A549 (cell line): Measurements from ENCODE around the gene DNAI4. TPM values are rescaled to one million over a fixed set of nuclear protein-coding genes. Genes with fewer than 3 reads are reported as not detected.
"Not testable (repeated sequence)": the region's sequence is repeated elsewhere in the genome, so short reads cannot be mapped to it uniquely, and the experiment has no call there.

Experiments
- ATAC-seq, 2 experiments: fragments of 200-7000 bp in 1 of 2; fragments of >200 bp in 1 of 2; cut with Nextera tagmentation in 1 of 2; cut with Tn5 transposase in 1 of 2; 3 replicates each; pipeline versions ENCODE4 v1.8.0 to v1.9.1; 2018 to 2020; ENCODE audit warnings: mild to moderate bottlenecking in 1 of 2, moderate library complexity in 1 of 2
- CTCF ChIA-PET: fragments of 300-600 bp; sonication (Branson Sonifier 250); formaldehyde crosslinking; extraction: SDS; loops from one replicate; lab custom pipeline; 2021; ENCODE audit warnings: antibody characterized with exemption, inconsistent platforms; lab: Yijun Ruan, JAX
- POLR2A ChIA-PET: fragments of 350-600 bp; formaldehyde crosslinking; extraction: SDS; loops from one replicate; lab custom pipeline; 2021; ENCODE audit warnings: antibody characterized with exemption, inconsistent platforms; lab: Yijun Ruan, JAX
- DNase-seq, 2 experiments: peaks; one replicate each; pipeline versions ENCODE4 v3.0.0 to v3.0.0-alpha.2; 2011 to 2016; ENCODE audit warnings: low read depth in 1 of 2, low spot score in 1 of 2
- FAIRE-seq: peaks from 2 replicates; lab custom pipeline; 2011; peaks lifted over from hg19 to GRCh38; lab: Jason Lieb, UNC
- H3K27ac ChIP-seq, 2 experiments: fragments of >200 bp; sonication (Bioruptor Twin); formaldehyde crosslinking; 3 replicates each; pipeline ENCODE4 v1.5.1; 2016 to 2017
- H3K4me1 ChIP-seq: fragments of >200 bp; sonication (Bioruptor Twin); formaldehyde crosslinking; 3 replicates; pipeline ENCODE4 v1.6.1; 2016
- H3K4me2 ChIP-seq: fragments of >200 bp; sonication (Bioruptor Twin); formaldehyde crosslinking; 3 replicates; pipeline ENCODE4 v1.6.1; 2016
- H3K4me3 ChIP-seq: fragments of >200 bp; sonication (Bioruptor Twin); formaldehyde crosslinking; 3 replicates; pipeline ENCODE4 v1.5.1; 2016
- H3K9me3 ChIP-seq: fragments of >200 bp; sonication (Bioruptor Twin); formaldehyde crosslinking; 3 replicates; pipeline ENCODE4 v1.6.1; 2016
- EP300 ChIP-seq, 2 experiments: fragments of >200 bp; sonication (Bioruptor Twin); formaldehyde crosslinking; IDR thresholded peaks; 2 replicates in 1 of 2; 3 replicates in 1 of 2; pipeline ENCODE4 v1.6.1; 2016 to 2017
- FOSB ChIP-seq: fragments of 250-450 bp; sonication (Bioruptor Pico); IDR thresholded peaks from 2 replicates; pipeline ENCODE4 v1.5.0; 2020; ENCODE audit warnings: mild to moderate bottlenecking, moderate library complexity
- HEYL ChIP-seq: fragments of 250-450 bp; sonication (Bioruptor Pico); IDR thresholded peaks from 2 replicates; pipeline ENCODE4 v1.8.0; 2021; ENCODE audit warnings: mild to moderate bottlenecking, moderate library complexity
- HOXA7 ChIP-seq: fragments of 250-450 bp; sonication (Bioruptor Pico); IDR thresholded peaks from 2 replicates; pipeline ENCODE4 v1.5.0; 2020; ENCODE audit warnings: mild to moderate bottlenecking, moderate library complexity
- JUN ChIP-seq, 2 experiments: fragments of >200 bp; sonication (Bioruptor Twin); formaldehyde crosslinking; IDR thresholded peaks; 2 replicates in 1 of 2; 3 replicates in 1 of 2; pipeline ENCODE4 v1.6.1; 2016 to 2017
- MAFK ChIP-seq: fragments of 450-650 bp; IDR thresholded peaks from 2 replicates; pipeline ENCODE4 v1.6.1; 2014; ENCODE audit not compliant: partially characterized antibody
- MAZ ChIP-seq: fragments of 150-350 bp; IDR thresholded peaks from 2 replicates; pipeline ENCODE4 v1.6.1; 2014; ENCODE audit warnings: antibody characterized with exemption, low read depth, low read length, borderline replicate concordance
- POLR2A ChIP-seq: IDR thresholded peaks from 2 replicates; pipeline ENCODE4 v1.6.1; 2012; ENCODE audit warnings: mild to moderate bottlenecking, low read length
- RNF2 ChIP-seq: fragments of 200-600 bp; sonication (generic); IDR thresholded peaks from 2 replicates; pipeline ENCODE4 v1.6.1; 2016; ENCODE audit warnings: low read depth, mild to moderate bottlenecking, antibody characterized with exemption, moderate library complexity, borderline replicate concordance
- TP53 ChIP-seq: fragments of 250-450 bp; sonication (Bioruptor Pico); IDR thresholded peaks from 2 replicates; pipeline ENCODE4 v1.5.0; 2021; ENCODE audit warnings: mild to moderate bottlenecking, moderate library complexity
- WGBS: methylation state at CpG from one replicate; pipeline ENCODE4 v1.1.6; 2017; ENCODE audit errors: missing lambda C conversion rate; 5-methylcytosine and 5-hydroxymethylcytosine counted together
- polyA plus RNA-seq, 4 experiments: library from polyadenylated mRNA; depleted of rRNA in 3 of 4; stranded (reverse); fragments of >200 nt; fragmentation: RNase III in 1 of 4; extraction: RNeasy Plus Mini Kit Qiagen cat#74134 plus additional on column Dnase treatment in 1 of 4; gene quantifications; 2 replicates in 3 of 4; 3 replicates in 1 of 4; pipeline ENCODE4 v1.2.3, GENCODE V29; 2011 to 2017
- TF ChIP-seq, protein P1 (sequence below): fragments of 250-450 bp; sonication (Bioruptor Pico); IDR thresholded peaks from 2 replicates; pipeline ENCODE4 v1.5.0; 2021; ENCODE audit warnings: mild to moderate bottlenecking, moderate library complexity, borderline replicate concordance
- TF ChIP-seq, protein P2 (sequence below): fragments of 250-450 bp; sonication (Bioruptor Pico); IDR thresholded peaks from 2 replicates; pipeline ENCODE4 v1.5.0; 2020; ENCODE audit warnings: low read depth, mild to moderate bottlenecking, moderate library complexity
- TF ChIP-seq, protein P3 (sequence below): IDR thresholded peaks from 2 replicates; pipeline ENCODE4 v1.6.1; 2012; ENCODE audit warnings: low read depth, borderline replicate concordance
- TF ChIP-seq, protein P4 (sequence below): fragments of >200 bp; sonication (Bioruptor Twin); formaldehyde crosslinking; IDR thresholded peaks from 2 replicates; pipeline ENCODE4 v1.6.1; 2016
- TF ChIP-seq, protein P5 (sequence below): IDR thresholded peaks from 2 replicates; pipeline ENCODE4 v1.6.1; 2012

DNAI4 gene
- polyA plus RNA-seq, 2 of the 4 experiments (the other 2 are of a cell fraction) = 1.3 to 4.7 TPM

DNA sequence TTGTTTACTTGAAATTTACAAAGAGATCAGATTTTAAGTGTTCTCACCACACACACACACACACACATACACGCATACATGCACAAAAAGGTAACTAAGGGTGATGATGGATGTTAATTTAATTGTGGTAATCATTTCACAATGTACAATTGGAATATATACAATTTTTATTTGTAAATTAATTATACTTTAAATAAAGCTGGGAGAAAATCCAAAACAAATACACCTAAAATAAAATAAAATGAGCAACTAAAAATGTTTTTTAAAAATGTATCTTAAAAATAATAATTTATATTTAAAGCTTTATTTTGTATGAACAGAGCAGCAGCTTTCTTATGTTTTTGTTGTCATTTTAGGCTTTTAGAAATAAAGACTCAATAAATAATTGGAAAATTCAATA is 115.4 kb downstream of the DNAI4 start:
- WGBS = 80% methylated on average over 1 of the region's 1 CpG
- Histone ChIP-seq H3K4me1 (no peaks in the 10 kb centered on the region), H3K4me2 (no peak overlapping the region), H3K4me3 (no peak overlapping the region), H3K9me3 (no peaks in the 10 kb centered on the region), H3K27ac (no peak overlapping the region)
- no peak for DNase-seq
- no peak for ATAC-seq
- no peak for FAIRE-seq
- ChIA-PET POLR2A (no interaction called here), CTCF (no interaction called here)
- TF ChIP-seq MAZ (no peak), EP300 (IDR thresholded peaks at IDR 0.05) (no peak), HEYL (CRISPR knock-in tag) (no peak), POLR2A (no peak)
- TF ChIP-seq, protein P1, sequence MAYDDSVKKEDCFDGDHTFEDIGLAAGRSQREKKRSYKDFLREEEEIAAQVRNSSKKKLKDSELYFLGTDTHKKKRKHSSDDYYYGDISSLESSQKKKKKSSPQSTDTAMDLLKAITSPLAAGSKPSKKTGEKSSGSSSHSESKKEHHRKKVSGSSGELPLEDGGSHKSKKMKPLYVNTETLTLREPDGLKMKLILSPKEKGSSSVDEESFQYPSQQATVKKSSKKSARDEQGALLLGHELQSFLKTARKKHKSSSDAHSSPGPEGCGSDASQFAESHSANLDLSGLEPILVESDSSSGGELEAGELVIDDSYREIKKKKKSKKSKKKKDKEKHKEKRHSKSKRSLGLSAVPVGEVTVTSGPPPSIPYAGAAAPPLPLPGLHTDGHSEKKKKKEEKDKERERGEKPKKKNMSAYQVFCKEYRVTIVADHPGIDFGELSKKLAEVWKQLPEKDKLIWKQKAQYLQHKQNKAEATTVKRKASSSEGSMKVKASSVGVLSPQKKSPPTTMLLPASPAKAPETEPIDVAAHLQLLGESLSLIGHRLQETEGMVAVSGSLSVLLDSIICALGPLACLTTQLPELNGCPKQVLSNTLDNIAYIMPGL (CRISPR knock-in tag) = no peak

DNA sequence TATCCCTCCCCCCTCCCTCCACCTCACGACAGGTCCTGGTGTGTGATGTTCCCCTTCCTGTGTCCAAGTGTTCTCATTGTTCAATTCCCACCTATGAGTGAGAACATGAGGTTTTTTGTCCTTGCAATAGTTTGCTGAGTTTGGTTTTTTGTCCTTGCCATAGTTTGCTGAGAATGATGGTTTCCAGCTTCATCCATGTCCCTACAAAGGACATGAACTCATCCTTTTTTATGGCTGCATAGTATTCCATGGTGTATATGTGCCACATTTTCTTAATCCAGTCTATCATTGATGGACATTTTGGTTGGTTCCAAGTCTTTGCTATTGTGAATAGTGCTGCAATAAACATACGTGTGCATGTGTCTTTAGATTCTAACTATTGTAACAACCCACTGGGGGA is 128.8 kb downstream of the DNAI4 start:
- H3K4me2 ChIP-seq, H3K9me3 ChIP-seq, POLR2A ChIA-PET, H3K27ac ChIP-seq, H3K4me3 ChIP-seq, DNase-seq, ATAC-seq, FAIRE-seq, CTCF ChIA-PET, H3K4me1 ChIP-seq: not testable (repeated sequence)
- WGBS = 50% methylated on average over 1 of the region's 2 CpGs

DNA sequence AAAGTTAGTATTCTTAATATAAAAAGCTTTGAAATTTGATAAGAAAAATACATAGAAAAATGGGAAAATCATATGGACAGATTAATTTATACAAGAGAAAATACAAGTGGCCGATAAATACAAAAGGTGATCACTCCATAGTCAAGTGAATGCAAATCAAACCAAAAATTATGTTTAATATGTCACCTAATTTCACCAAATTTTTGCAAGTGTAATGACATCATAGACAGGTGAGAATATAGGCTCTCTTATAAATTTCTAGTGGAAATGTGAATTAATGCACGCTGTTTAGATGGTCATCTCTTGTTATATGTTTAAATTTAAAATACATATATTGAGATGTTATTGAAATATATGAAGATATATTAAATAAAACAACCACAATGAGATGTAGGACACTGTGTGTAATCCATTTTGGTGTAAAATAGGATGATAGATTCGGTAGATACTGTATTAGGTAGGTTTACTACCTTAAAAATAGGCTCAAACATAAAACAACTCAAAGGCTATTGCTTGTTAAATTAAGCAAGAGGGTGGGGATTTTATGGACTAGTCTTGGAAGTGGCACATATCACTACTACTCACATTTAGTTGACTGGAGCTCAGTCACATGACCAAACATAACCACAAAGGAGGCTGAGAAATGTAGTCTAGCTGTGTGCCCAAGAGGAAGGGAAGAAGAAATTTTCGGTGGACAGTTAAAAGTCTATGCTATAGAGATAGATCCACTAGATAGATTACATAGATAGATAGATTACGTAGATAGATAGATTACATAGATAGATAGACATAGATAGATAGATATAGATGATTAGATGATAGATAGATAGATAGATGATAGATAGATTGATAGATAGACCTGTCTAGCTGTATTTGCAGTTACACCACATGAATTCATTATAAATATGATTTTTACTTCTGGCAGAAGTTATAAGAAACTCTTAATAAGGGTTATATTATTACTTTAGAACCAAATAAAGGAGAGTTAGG is 132.7 kb downstream of the DNAI4 start:
- Histone ChIP-seq H3K9me3 (no peaks in the 10 kb centered on the region), H3K4me3 (no peak overlapping the region), H3K4me2 (no peak overlapping the region), H3K4me1 (no peaks in the 10 kb centered on the region), H3K27ac (no peak overlapping the region)
- DNase-seq (no peak), ATAC-seq (no peak), FAIRE-seq (no peak)
- CTCF ChIA-PET = no interaction called here
- TF ChIP-seq TP53 (no peak), RNF2 (no peak), JUN (IDR thresholded peaks at IDR 0.05) (no peak), MAFK (no peak)
- 42% methylated on average over 5 of the region's 5 CpGs for WGBS
- POLR2A ChIA-PET = no interaction called here

DNA sequence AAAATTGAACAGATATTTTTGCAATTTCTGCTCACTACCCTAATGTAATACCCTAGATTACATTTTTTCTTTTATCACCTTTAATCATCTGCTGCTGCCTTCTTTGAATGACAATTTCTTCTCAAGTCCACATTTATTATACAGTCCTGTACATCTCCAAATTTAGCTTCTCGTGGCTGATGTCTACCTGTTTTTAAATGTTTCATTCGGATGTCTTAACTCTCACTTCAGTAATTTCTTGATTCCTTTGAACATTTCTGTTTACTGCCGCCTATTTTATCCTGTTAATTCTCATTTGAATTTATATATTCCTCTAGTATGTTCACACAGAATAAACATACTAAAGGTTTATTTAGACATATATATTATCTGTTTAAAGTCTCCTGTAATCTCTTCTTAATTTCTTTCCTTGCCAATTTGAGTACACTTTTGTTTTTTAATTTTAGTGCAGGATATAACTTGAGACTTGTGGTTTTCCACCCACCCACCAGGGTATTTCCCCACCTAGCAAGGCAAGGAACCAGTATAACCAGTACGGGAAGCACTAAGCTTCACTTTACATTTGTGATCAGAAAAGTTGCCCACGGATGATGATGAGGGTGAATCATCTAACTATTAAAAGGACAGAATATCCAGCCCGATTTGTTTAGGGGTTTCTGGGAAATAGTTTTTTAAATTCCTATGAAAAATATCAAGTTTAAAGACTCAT is 136.3 kb downstream of the DNAI4 start:
- no peak overlapping the region for H3K27ac ChIP-seq
- no peaks in the 10 kb centered on the region for H3K4me1 ChIP-seq
- DNase-seq (no peak), ATAC-seq (no peak), FAIRE-seq (no peak)
- H3K9me3 ChIP-seq = no peaks in the 10 kb centered on the region
- 45% methylated on average over 6 of the region's 6 CpGs for WGBS
- no peak overlapping the region for H3K4me3 ChIP-seq
- ChIA-PET POLR2A (no interaction called here), CTCF (no interaction called here)
- no peak overlapping the region for H3K4me2 ChIP-seq
- TF ChIP-seq, protein P2, sequence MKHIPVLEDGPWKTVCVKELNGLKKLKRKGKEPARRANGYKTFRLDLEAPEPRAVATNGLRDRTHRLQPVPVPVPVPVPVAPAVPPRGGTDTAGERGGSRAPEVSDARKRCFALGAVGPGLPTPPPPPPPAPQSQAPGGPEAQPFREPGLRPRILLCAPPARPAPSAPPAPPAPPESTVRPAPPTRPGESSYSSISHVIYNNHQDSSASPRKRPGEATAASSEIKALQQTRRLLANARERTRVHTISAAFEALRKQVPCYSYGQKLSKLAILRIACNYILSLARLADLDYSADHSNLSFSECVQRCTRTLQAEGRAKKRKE (CRISPR knock-in tag) = no peak
- TF ChIP-seq, protein P3, sequence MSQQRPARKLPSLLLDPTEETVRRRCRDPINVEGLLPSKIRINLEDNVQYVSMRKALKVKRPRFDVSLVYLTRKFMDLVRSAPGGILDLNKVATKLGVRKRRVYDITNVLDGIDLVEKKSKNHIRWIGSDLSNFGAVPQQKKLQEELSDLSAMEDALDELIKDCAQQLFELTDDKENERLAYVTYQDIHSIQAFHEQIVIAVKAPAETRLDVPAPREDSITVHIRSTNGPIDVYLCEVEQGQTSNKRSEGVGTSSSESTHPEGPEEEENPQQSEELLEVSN = no peak
- TF ChIP-seq, protein P4, sequence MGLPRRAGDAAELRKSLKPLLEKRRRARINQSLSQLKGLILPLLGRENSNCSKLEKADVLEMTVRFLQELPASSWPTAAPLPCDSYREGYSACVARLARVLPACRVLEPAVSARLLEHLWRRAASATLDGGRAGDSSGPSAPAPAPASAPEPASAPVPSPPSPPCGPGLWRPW = no peak
- TF ChIP-seq EP300 (IDR thresholded peaks at IDR 0.05) (no peak), FOSB (no peak), HOXA7 (CRISPR knock-in tag) (no peak)
- TF ChIP-seq, protein P5, sequence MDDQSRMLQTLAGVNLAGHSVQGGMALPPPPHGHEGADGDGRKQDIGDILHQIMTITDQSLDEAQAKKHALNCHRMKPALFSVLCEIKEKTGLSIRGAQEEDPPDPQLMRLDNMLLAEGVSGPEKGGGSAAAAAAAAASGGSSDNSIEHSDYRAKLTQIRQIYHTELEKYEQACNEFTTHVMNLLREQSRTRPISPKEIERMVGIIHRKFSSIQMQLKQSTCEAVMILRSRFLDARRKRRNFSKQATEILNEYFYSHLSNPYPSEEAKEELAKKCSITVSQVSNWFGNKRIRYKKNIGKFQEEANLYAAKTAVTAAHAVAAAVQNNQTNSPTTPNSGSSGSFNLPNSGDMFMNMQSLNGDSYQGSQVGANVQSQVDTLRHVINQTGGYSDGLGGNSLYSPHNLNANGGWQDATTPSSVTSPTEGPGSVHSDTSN = no peak
